Measurements from ENCODE around the gene FOXP2.

FOXP2 gene

DNA sequence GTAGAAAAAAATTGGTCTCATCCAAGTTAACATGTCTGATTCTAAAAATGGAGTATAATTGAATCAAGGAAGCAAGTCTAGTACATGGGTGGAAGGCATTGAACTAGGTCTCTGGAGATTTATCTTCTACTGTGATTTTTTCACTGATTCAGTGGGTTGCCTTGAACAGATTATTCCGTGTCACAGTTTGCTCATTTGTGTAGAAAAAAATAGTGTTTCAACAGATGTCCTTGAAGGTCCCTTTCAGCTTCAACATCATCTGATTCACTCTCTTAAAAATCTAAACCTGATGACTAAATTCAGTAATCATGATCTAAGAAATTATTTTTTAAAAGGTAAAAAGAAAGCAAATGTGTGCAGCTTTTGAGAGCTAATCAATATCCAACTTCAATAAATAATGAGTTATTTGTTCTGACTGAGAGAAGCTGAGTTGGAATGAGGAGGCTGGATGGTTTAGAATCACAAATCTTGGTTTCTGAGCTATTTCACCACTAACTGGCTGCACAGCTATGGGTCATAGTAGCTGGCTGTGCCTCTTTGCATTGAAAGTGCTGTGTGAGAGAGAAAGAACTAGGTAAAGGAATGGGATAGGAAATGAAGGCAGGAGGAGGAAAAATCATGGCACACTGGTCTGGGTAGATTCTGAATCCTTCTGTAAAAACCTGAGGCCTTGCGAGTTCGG, 285.8 kb downstream of the FOXP2 start:
- H3K27ac Mint-ChIP-seq = no peak overlapping the region
- H3K4me3 Mint-ChIP-seq = no peak overlapping the region
- no peaks in the 10 kb centered on the region for H3K9me3 Mint-ChIP-seq
- CTCF ChIA-PET = no interaction called here
- no peaks in the 10 kb centered on the region for H3K27me3 Mint-ChIP-seq
- no peaks in the 10 kb centered on the region for H3K36me3 Mint-ChIP-seq
- DNase-seq = no peak
- H3K4me1 Mint-ChIP-seq = no peaks in the 10 kb centered on the region

DNA sequence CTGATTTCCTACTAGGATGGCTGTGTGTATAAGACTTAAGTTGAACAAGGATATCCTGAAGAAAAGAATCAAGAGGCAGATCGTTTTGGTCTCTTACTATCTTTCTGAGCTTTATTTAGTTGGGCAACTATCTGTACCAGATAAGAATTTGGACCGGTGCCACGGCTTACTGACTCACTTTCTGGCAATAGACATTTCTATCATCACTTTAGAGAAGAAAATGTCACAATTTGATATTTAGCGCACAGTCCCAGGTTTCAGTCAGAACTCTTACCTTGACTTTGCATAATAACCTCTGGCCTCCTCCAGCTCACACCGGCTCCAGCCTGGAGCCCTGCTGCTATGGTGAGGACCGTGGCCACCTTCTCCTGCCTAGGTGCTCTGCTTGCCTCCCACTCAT, 289.1 kb downstream of the FOXP2 start:
- Mint-ChIP-seq H3K4me1 (no peaks in the 10 kb centered on the region), H3K36me3 (no peaks in the 10 kb centered on the region), H3K27me3 (no peaks in the 10 kb centered on the region), H3K27ac (no peak overlapping the region), H3K9me3 (no peaks in the 10 kb centered on the region), H3K4me3 (no peak overlapping the region)
- CTCF ChIA-PET = no interaction called here
- DNase-seq = no peak

DNA sequence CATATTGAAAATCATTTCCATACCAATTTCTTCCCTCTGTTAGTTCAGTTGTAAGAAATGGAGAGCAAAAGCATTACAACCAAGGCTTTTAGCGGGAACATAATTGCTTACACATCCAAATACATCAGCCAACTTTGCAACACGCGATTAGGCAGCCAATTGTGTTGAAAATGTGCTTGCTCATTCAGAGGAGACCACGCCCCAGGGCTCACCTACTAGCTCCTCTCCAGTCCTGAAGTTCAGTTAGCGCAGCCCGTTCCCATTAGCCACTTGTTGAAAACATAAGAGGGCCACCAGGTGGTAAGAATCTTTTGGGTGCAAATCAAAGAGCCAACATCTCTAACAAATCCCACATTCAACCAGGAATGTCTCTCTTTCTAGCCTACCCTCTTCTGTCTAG, 294.0 kb downstream of the FOXP2 start:
- CTCF ChIA-PET = no interaction called here
- Mint-ChIP-seq H3K27me3 (no peaks in the 10 kb centered on the region), H3K4me1 (no peaks in the 10 kb centered on the region), H3K36me3 (no peaks in the 10 kb centered on the region), H3K9me3 (no peaks in the 10 kb centered on the region), H3K27ac (no peak overlapping the region), H3K4me3 (no peak overlapping the region)
- no peak for DNase-seq

DNA sequence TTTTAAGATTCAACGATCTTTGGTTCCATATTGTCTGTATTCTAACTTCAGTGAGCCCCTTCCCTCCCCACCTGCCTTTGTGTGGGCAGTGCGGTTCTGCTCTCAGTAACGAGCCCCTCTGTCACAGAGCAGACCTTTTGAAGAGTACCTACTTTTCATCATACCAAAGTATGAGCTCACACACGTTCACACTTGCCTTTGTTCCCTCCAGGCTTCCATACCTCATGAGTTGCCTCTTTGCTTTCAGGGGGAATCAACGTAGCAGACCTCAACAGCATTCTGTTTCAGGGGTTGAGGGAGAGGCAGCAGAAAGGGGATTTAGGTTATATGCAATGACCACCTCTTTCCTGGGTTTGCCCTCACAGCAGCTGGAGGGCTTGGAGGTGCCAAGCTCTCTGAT, 295.9 kb downstream of the FOXP2 start:
- CTCF ChIA-PET = no interaction called here
- Mint-ChIP-seq H3K4me3 (no peak overlapping the region), H3K9me3 (no peaks in the 10 kb centered on the region), H3K27ac (no peak overlapping the region), H3K4me1 (no peaks in the 10 kb centered on the region), H3K27me3 (no peaks in the 10 kb centered on the region), H3K36me3 (no peaks in the 10 kb centered on the region)
- DNase-seq = no peak

DNA sequence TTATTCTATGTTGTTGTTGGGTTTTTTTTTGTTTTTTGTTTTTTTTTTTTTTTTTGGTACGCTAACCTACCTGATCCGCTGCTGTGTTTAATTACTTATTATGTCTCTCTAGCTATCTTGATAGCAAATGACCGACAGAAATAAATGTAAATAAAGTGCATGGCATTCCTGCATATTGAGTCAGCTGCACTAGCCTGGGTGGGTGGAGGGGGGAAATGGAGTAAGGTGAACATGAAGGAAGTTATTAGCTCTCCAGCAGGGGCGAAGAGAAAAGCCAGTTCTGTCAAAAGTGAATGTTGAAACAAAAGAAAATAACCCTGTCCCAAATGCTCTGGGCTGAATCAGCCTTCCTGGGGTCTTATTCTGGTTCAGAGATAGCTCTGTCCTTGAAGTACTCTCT, 296.6 kb downstream of the FOXP2 start:
- Mint-ChIP-seq H3K27me3 (no peaks in the 10 kb centered on the region), H3K4me3 (no peak overlapping the region)

DNA sequence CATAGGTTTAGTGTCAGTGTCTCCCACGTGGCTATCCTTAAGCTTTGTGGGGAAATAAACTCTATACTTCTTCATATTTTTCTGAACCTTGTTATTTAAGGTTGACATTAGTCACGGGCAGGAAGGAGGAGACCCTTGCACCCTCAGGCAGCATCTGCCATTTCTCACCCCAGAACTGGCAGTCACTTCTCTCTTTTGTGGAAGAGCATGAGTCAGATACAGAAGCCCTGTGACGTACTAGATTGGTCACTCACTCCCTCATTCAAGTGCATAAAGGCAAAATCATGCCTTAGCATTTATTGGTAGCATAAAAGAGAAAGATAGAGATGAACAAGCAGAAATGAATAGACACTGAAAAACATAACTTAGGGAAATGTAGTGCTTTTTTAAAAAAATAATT, 301.3 kb downstream of the FOXP2 start:
- H3K27ac Mint-ChIP-seq = no peak overlapping the region
- DNase-seq = no peak
- no peak overlapping the region for H3K4me3 Mint-ChIP-seq
- CTCF ChIA-PET = interaction anchor here (0.6 kb wide), 1 partner anchor 77 kb away, joined by 3 read pairs; no protein-coding TSS in a partner anchor
- H3K4me1 Mint-ChIP-seq = no peaks in the 10 kb centered on the region
- H3K9me3 Mint-ChIP-seq = no peaks in the 10 kb centered on the region
- H3K36me3 Mint-ChIP-seq = no peaks in the 10 kb centered on the region
- no peaks in the 10 kb centered on the region for H3K27me3 Mint-ChIP-seq

More for the DNA sequence above, 296.6 kb downstream of the FOXP2 start:
- Mint-ChIP-seq H3K36me3 (no peaks in the 10 kb centered on the region), H3K27ac (no peak overlapping the region), H3K4me1 (no peaks in the 10 kb centered on the region), H3K9me3 (no peaks in the 10 kb centered on the region)
- CTCF ChIA-PET = no interaction called here
- DNase-seq = no peak

DNA sequence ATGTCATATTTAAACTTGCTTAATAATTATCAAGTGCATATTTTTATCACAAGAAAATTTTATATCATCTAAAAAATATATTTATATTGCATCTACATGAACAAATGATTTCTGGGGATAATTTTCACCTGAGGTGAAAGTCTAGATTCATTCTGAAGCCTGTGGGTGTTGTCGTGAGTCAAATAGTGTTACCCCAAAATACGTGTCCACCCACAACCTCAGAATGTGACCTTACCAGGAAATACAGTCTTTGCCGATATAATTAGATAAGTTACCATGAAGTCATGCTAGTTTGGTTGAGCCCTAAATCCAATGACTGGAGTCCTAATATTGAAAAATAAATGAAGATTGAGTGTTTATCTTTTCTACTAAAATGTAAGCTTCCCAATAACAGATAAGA, 304.2 kb downstream of the FOXP2 start:
- DNase-seq = no peak
- H3K4me3 Mint-ChIP-seq = no peak overlapping the region
- CTCF ChIA-PET = no interaction called here

DNA sequence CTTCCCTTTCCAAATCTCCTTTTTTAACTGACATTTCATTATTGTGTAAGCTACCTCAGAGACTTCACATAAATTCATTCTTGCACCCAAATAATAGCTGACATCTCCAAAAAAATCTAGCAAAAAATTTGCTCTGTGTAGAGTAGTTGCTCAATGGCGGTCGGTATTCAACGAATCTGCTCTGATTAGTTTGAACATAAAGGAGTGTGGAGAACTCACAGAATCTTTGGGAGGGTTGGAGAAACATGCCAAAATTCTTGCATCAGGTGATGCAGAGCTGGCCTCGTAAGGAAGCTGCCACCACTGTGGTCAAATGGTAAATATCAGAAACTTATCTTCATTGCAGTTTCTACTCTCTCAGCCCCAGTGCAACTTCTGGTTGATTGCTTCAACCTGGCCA, 306.1 kb downstream of the FOXP2 start:
- no peaks in the 10 kb centered on the region for H3K27me3 Mint-ChIP-seq
- H3K9me3 Mint-ChIP-seq = no peaks in the 10 kb centered on the region
- no peak for DNase-seq
- CTCF ChIA-PET = no interaction called here
- H3K4me3 Mint-ChIP-seq = no peak overlapping the region
- no peaks in the 10 kb centered on the region for H3K36me3 Mint-ChIP-seq
- no peaks in the 10 kb centered on the region for H3K4me1 Mint-ChIP-seq
- H3K27ac Mint-ChIP-seq = no peak overlapping the region

More for the DNA sequence above, 304.2 kb downstream of the FOXP2 start:
- no peaks in the 10 kb centered on the region for H3K4me1 Mint-ChIP-seq
- H3K27me3 Mint-ChIP-seq = no peaks in the 10 kb centered on the region
- H3K36me3 Mint-ChIP-seq = no peaks in the 10 kb centered on the region
- no peak overlapping the region for H3K27ac Mint-ChIP-seq
- no peaks in the 10 kb centered on the region for H3K9me3 Mint-ChIP-seq

DNA sequence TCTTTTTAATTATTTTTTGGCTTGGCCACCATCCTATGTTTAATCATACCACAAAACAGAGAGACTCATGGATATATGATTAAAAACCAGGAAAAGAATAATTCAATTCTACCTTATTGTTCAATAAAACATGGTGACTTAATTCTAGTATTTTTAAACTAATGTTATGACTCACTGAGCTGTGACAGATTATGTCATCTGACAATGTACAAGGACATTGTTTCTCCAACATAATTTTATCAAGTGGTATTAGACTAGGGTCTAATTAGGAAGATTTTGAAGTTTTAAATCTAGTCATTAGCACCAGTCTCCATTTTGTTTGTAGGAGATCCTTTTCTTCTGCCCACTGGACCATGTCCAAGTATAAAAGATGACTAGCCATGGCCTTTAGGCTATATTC, 307.9 kb downstream of the FOXP2 start:
- H3K9me3 Mint-ChIP-seq = no peaks in the 10 kb centered on the region
- H3K27ac Mint-ChIP-seq = no peak overlapping the region
- H3K36me3 Mint-ChIP-seq = no peaks in the 10 kb centered on the region
- H3K27me3 Mint-ChIP-seq = no peaks in the 10 kb centered on the region
- H3K4me1 Mint-ChIP-seq = no peaks in the 10 kb centered on the region
- CTCF ChIA-PET = no interaction called here
- no peak overlapping the region for H3K4me3 Mint-ChIP-seq
- DNase-seq = no peak

DNA sequence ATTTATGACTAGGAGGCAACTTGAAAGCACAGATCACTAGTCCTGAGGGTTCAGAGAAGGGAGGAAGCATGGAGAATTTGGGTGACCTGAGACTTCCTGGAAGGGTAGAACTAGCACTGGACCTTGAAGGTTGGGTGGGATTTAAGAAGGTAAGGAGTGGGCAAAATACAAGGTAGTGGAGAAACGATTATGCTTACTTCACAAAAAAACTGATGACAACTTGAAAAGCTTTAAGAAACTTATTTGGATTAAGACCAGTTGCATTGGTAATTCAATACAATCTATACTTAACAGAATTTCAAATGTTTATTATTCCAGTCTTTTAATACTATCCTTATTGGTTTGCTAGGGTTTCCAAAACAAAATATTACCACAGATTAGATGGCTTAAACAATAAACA, 308.7 kb downstream of the FOXP2 start:
- H3K27ac Mint-ChIP-seq = no peak overlapping the region
- CTCF ChIA-PET = no interaction called here
- no peaks in the 10 kb centered on the region for H3K9me3 Mint-ChIP-seq
- no peaks in the 10 kb centered on the region for H3K27me3 Mint-ChIP-seq
- H3K4me3 Mint-ChIP-seq = no peak overlapping the region
- no peaks in the 10 kb centered on the region for H3K36me3 Mint-ChIP-seq
- no peak for DNase-seq
- no peaks in the 10 kb centered on the region for H3K4me1 Mint-ChIP-seq

DNA sequence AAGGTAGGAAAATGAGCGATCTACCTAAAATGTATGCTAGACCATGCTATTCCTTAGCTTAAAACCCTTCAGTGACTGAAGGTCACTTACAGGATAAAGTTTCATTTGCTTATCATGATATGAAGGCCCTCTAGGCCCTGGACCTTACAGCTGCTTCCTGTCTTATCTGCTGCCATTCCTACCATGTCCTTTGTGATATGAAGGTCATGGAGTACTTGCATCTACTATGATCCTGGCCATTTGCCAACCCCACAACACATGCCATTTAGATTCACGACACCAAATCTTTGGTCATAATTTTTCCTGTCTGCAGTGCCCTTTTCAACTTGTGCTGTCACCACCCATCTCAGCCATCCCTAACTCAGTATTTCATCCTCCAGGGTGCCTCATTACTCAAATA, 325.5 kb downstream of the FOXP2 start:
- no peak overlapping the region for H3K4me3 Mint-ChIP-seq
- CTCF ChIA-PET = no interaction called here
- no peak for DNase-seq
- H3K36me3 Mint-ChIP-seq = no peaks in the 10 kb centered on the region
- H3K9me3 Mint-ChIP-seq = no peaks in the 10 kb centered on the region
- H3K4me1 Mint-ChIP-seq = no peaks in the 10 kb centered on the region
- H3K27me3 Mint-ChIP-seq = no peaks in the 10 kb centered on the region
- H3K27ac Mint-ChIP-seq = no peak overlapping the region

DNA sequence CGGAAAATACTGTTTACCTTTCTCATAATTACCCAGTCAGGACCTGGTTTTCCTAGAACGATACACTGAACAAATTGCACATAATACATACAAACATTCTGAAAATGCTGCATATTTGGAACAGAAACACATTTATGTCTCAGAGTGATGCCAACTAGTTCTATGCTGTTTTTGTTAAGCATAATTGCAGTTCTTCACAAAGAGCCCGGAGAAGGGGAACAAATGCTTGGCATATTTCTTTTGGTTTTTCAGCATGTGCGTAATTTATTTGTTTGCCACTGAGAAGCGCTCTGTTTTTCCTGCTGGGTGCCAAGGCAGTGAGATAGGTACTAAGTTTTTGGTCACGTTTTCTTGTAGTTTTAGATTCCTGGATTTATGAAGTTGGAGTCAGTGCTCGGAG, 326.3 kb downstream of the FOXP2 start:
- H3K27me3 Mint-ChIP-seq = no peaks in the 10 kb centered on the region
- no peak for DNase-seq
- no peak overlapping the region for H3K27ac Mint-ChIP-seq
- H3K36me3 Mint-ChIP-seq = no peaks in the 10 kb centered on the region
- CTCF ChIA-PET = no interaction called here
- H3K4me3 Mint-ChIP-seq = no peak overlapping the region
- H3K9me3 Mint-ChIP-seq = no peaks in the 10 kb centered on the region
- no peaks in the 10 kb centered on the region for H3K4me1 Mint-ChIP-seq

DNA sequence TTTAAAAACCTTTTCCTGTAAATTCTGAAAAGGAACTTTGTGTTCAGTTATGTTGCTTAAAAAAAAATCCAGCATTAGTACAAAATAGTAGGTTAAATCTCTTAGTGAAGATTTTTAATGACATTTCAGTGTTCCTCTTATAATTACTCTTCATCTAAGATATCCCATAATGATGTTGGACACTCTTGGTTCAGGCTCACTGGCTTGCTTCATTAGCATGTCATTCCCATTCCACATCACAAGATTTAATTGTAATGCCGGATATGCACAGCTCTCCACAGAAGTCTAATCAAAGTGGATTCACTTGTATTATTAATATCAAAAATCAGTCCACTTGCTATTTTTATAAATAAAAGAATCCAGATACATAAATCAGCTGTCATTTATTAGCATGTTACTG, 327.3 kb downstream of the FOXP2 start:
- H3K9me3 Mint-ChIP-seq = no peaks in the 10 kb centered on the region
- no peak for DNase-seq
- no peak overlapping the region for H3K27ac Mint-ChIP-seq

More for the DNA sequence above, 327.3 kb downstream of the FOXP2 start:
- CTCF ChIA-PET = no interaction called here
- no peaks in the 10 kb centered on the region for H3K36me3 Mint-ChIP-seq
- H3K27me3 Mint-ChIP-seq = no peaks in the 10 kb centered on the region
- no peak overlapping the region for H3K4me3 Mint-ChIP-seq
- H3K4me1 Mint-ChIP-seq = no peaks in the 10 kb centered on the region

All from activated naive CD4-positive, alpha-beta T cell treated with anti-CD3 and anti-CD28 coated beads, Interleukin-2, amount 10 ng/mL, durations not matched to agents 7 days and 5 days (primary cell).